Neural progenitor cell (in vitro differentiated cells): Measurements from ENCODE around the gene CALCOCO2.

Source experiments
- EZH2 ChIP-seq: fragments of 200-600 bp; sonication (generic); IDR thresholded peaks from 2 replicates; pipeline ENCODE4 v1.6.1; 2017; ENCODE audit warnings: antibody characterized with exemption, mild to moderate bottlenecking, moderate library complexity
- EZH2phosphoT487 ChIP-seq: fragments of 200-600 bp; sonication (generic); IDR thresholded peaks from 2 replicates; pipeline ENCODE4 v1.6.1; 2017; ENCODE audit warnings: antibody characterized with exemption
- TF ChIP-seq, protein P1 (sequence below): fragments of 200-600 bp; sonication (generic); IDR thresholded peaks from 2 replicates; pipeline ENCODE4 v1.5.1; 2017; ENCODE audit warnings: antibody characterized with exemption, mild to moderate bottlenecking

DNA sequence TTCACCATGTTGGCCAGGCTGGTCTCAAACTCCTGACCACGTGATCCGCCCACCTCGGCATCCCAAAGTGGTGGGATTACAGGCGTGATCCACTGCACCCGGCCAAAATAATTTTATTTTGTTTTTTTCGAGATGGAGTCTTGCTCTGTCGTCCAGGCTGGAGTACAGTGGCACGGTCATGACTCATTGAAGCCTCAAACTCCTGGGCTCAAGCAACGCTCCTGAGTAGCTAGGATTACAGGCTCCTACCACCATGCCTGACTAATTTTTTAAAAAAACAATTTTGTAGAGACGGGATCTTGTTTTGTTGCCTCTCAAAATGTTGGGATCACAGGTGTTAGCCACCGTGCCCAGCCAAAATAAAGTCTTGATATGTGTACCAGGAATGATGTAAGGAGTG, 11.4 kb upstream of the CALCOCO2 start:
- TF ChIP-seq, protein P1, sequence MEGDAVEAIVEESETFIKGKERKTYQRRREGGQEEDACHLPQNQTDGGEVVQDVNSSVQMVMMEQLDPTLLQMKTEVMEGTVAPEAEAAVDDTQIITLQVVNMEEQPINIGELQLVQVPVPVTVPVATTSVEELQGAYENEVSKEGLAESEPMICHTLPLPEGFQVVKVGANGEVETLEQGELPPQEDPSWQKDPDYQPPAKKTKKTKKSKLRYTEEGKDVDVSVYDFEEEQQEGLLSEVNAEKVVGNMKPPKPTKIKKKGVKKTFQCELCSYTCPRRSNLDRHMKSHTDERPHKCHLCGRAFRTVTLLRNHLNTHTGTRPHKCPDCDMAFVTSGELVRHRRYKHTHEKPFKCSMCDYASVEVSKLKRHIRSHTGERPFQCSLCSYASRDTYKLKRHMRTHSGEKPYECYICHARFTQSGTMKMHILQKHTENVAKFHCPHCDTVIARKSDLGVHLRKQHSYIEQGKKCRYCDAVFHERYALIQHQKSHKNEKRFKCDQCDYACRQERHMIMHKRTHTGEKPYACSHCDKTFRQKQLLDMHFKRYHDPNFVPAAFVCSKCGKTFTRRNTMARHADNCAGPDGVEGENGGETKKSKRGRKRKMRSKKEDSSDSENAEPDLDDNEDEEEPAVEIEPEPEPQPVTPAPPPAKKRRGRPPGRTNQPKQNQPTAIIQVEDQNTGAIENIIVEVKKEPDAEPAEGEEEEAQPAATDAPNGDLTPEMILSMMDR: no peak
- TF ChIP-seq EZH2phosphoT487 (no peak), EZH2 (no peak)
